Right lobe of liver (tissue), 6 donors: ENCODE data around the gene FREY1. TPM values are rescaled to one million over a fixed set of nuclear protein-coding genes. Genes with fewer than 3 reads are reported as not detected.
A peak's percentile ranks its signal among the peaks of the same experiment; 100 is the strongest.

Experiments
- ATAC-seq, 4 donors: fragments of 200-7000 bp; cut with Tn5 transposase; one replicate each; pipeline ENCODE4 v1.9.1; 2020; ENCODE audit warnings: mild to moderate bottlenecking in 4 of 4, moderate library complexity in 4 of 4
- DNase-seq, 3 donors: peaks; one replicate each; pipeline ENCODE4 v3.0.0-alpha.2; 2020
- H3K27ac ChIP-seq, 3 donors: fragments of 200-600 bp; one replicate each; pipeline ENCODE4 v1.8.0; 2022
- H3K27me3 ChIP-seq, 2 donors: fragments of 200-600 bp; one replicate each; pipeline ENCODE4 v1.8.0; 2022
- H3K36me3 ChIP-seq, 4 donors: fragments of 200-600 bp; sonication (generic) in 1 of 4; one replicate each; pipeline versions ENCODE4 v1.5.1 to v1.8.0; 2017 to 2022; ENCODE audit warnings: control low read depth in 1 of 4
- H3K4me1 ChIP-seq, 4 donors: fragments of 200-600 bp; sonication (generic) in 1 of 4; one replicate each; pipeline versions ENCODE4 v1.5.1 to v1.8.0; 2017 to 2022; ENCODE audit warnings: control low read depth in 1 of 4
- H3K4me3 ChIP-seq, 3 donors: fragments of 200-600 bp; one replicate each; pipeline ENCODE4 v1.8.0; 2022
- H3K9me3 ChIP-seq, 4 donors: fragments of 200-600 bp; sonication (generic) in 1 of 4; one replicate each; pipeline versions ENCODE4 v1.5.1 to v1.8.0; 2017 to 2022; ENCODE audit warnings: control low read depth in 1 of 4
- POLR2A ChIP-seq: fragments of 450-650 bp; IDR thresholded peaks from one replicate; pipeline ENCODE4 v1.6.1; 2017; ENCODE audit warnings: antibody characterized with exemption, mild to moderate bottlenecking
- WGBS: methylation state at CpG from one replicate; pipeline ENCODE4 v1.1.6; 2018; ENCODE audit warnings: low coverage, low lambda C conversion rate; ENCODE audit not compliant: insufficient coverage; ENCODE audit errors: missing lambda C conversion rate; 5-methylcytosine and 5-hydroxymethylcytosine counted together
- intact Hi-C, 2 donors: fragments of 100-400 bp; cut with DNase I; formaldehyde crosslinking; loops; one replicate each; pipeline versions ENCODE4 v1.11.2 to v1.14.1; 2022
- total RNA-seq, 6 experiments: library from RNA; depleted of rRNA in 2 of 6; stranded (reverse); fragments of >200 nt in 2 of 6; fragmentation: NEBNext Ultra II Directional in 3 of 6; extraction: Animal tissue kit (Norgen Biotek cat#: 25700) in 3 of 6; gene quantifications; one replicate each; pipeline versions ENCODE4 v1.1.0 to v1.2.4, GENCODE V29; 2016 to 2023
- TF ChIP-seq, protein P1 (sequence below), 4 donors: fragments of 200-600 bp in 3 of 4; fragments of 450-650 bp in 1 of 4; IDR thresholded peaks; one replicate each; pipeline versions ENCODE4 v1.5.1 to v1.8.0; 2016 to 2022; ENCODE audit warnings: antibody characterized with exemption in 4 of 4, mild to moderate bottlenecking in 2 of 4
- donor health status: DM: no; HTN: yes; CAD: no.
- donor health status: DM: no; HTN: no; CAD: no.
- donor health status: DM: no; HTN: no; CAD: no.
- donor health status: DM: no; HTN: yes; CAD: no.
- donor health status: DM: no; HTN: yes; CAD: no.

FREY1 gene
- total RNA-seq, 6 experiments from 2014 or later, result 0.40 to 0.90 (median 0.42) TPM; not detected in 3

DNA sequence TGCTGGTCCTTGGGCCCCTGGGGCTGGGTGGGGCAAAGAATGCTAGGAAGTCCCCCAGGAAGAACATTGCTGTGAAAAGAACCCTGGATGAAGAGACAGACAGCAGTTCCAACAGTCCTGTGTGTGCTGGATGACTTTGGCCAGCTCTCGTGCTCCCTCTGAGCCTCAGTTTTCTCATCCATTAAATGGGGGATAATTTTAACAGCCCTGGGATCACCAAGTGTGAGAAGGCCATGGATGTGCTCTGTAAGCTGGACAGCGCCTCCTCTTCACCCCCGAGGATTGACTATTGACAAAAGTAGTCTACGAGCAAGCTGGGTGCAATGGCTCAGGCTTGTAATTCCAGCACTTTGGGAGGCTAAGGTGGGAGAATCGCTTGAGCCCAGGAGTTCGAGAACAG, 17.9 kb upstream of the FREY1 start:
- no peak overlapping the region for H3K27ac ChIP-seq
- H3K4me1 ChIP-seq, result peaks cover 0 to 11% (median 0%) of the 10 kb centered on the region in 4 donors
- no peak for DNase-seq
- no peaks in the 10 kb centered on the region for H3K27me3 ChIP-seq
- H3K4me3 ChIP-seq, result no peak overlapping the region
- H3K9me3 ChIP-seq, result no peaks in the 10 kb centered on the region
- intact Hi-C loops, result no loop called here
- WGBS, result 87% methylated on average over 3 of the region's 6 CpGs
- TF ChIP-seq, protein P1, sequence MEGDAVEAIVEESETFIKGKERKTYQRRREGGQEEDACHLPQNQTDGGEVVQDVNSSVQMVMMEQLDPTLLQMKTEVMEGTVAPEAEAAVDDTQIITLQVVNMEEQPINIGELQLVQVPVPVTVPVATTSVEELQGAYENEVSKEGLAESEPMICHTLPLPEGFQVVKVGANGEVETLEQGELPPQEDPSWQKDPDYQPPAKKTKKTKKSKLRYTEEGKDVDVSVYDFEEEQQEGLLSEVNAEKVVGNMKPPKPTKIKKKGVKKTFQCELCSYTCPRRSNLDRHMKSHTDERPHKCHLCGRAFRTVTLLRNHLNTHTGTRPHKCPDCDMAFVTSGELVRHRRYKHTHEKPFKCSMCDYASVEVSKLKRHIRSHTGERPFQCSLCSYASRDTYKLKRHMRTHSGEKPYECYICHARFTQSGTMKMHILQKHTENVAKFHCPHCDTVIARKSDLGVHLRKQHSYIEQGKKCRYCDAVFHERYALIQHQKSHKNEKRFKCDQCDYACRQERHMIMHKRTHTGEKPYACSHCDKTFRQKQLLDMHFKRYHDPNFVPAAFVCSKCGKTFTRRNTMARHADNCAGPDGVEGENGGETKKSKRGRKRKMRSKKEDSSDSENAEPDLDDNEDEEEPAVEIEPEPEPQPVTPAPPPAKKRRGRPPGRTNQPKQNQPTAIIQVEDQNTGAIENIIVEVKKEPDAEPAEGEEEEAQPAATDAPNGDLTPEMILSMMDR (IDR thresholded peaks at IDR 0.05), result no peak
- no peak for TF ChIP-seq POLR2A
- ATAC-seq, result no peak
- H3K36me3 ChIP-seq, result no peaks in the 10 kb centered on the region

DNA sequence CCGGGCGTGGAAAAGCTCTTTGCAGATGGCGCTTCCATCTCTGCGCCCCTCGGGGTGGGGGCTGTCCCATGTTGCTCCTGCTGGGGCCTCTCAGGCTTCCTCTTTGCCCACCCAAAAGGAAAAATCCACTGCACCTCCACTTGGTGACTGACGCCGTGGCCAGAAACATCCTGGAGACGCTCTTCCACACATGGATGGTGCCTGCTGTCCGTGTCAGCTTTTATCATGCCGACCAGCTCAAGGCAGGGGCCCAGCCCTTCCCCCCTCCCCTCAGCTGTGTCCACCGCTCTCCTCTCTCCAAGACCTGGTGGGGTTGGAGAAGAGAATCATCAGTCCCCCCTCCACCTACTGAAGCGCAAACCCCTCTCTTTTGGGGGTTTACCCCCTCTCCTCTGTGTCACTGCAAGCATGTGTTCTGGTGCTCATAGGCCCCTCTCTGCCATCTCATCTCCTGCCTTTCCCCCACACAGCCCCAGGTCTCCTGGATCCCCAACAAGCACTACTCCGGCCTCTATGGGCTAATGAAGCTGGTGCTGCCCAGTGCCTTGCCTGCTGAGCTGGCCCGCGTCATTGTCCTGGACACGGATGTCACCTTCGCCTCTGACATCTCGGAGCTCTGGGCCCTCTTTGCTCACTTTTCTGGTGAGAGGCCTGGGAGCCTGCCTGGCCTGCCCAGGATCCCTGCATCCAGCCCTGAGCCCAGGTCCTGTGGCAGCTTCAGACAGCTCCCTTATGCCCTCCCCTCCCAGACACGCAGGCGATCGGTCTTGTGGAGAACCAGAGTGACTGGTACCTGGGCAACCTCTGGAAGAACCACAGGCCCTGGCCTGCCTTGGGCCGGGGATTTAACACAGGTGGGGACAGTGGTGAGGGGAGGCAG, 17.2 kb upstream of the FREY1 start:
- 90% methylated on average over 2 of the region's 22 CpGs for WGBS
- H3K27ac ChIP-seq, result no peak overlapping the region
- no peaks in the 10 kb centered on the region for H3K9me3 ChIP-seq
- no peak overlapping the region for H3K4me3 ChIP-seq
- H3K36me3 ChIP-seq, result no peaks in the 10 kb centered on the region
- TF ChIP-seq, protein P1 (IDR thresholded peaks at IDR 0.05), result no peak
- no peak for TF ChIP-seq POLR2A
- ATAC-seq (no peak), DNase-seq (peak in 1 of 3 donors; percentile 46)
- peaks cover 0 to 11% (median 0%) of the 10 kb centered on the region in 4 donors for H3K4me1 ChIP-seq
- no peaks in the 10 kb centered on the region for H3K27me3 ChIP-seq
- intact Hi-C loops, result no loop called here

DNA sequence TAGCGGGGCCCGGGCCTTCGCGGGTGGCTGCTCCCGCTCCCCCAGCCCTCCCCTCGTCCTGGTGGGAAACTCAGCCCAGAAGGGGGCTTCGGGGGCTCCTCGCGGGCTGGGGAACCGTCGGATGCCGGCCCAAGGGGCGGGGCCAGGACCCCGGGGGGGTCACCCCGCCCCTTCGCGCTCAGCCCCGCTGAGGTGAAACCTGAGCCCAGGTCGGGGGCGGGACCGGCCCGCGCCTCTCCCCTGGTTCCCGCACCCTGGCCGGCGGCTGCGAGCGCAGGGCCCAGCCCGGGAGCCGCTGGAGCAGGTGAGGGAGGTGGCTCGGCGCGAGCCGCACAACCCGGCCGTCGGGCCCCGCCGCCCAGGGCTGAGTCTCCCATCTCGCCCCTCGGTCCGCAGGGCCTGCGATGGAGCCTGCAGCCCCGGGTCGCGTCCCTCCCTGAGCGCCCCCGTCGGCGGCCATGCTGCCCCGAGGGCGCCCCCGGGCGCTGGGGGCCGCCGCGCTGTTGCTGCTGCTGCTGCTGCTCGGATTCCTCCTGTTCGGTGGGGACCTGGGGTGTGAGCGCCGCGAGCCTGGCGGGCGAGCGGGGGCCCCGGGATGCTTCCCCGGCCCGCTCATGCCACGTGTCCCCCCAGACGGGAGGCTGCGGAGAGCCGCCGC, 15.5 kb upstream of the FREY1 start, which contains the start of gene LARGE2:
Gene LARGE2, plus strand, starts transcription at position 232 of the 658 bp plus-strand sequence. Its CDS starts 227 bp downstream, at position 459.
- peak; percentile 15 to 64 (median 27) for ATAC-seq
- 0% methylated on average over 3 of the region's 73 CpGs for WGBS
- H3K4me3 ChIP-seq, result peak within 1 kb of the TSS; percentile 32 to 54 (median 53)

DNA sequence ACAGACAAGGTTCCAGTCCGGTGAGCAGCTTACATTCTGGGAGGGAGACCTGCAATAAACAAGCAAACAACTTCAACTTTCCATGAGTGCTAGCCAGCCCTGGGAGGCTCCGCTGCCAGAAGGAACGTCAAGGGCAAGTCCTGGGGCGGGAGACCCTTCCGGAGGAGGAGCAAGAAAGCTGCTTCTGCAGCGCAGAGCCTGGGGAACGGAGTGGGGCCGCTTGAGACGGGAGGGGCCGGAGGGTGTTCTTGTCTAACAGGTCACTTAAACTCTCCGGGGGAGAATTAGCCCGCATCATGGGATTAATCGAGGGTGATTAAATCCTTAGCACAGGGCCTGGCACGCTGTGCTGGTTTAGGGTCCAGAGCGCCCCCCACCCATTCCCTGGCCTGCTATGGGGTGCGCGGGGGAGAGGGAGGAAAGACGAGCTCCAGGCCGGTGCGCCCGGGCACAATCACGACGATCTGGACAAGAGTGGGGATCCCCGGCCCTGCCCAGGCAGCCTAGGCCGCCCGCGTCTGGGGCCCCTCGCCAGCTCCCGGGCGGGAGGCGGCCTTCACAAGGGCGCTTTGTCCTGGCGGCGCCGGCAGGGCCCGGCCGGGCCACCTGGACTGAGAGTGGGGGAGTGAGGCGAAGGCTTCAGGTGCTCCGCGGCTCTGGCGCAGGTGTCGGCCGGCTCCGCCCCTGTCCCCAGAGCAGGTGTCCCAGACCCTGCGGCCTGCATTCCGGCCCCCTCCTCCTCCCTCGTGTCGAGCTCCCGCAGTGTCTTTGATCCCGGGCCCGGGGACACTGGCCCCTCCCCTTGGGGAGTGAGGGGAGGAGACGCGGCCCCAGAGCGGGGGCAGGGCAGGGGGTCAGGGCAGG, 14.7 kb upstream of the FREY1 start:
- no peaks in the 10 kb centered on the region for H3K9me3 ChIP-seq
- H3K36me3 ChIP-seq, result no peaks in the 10 kb centered on the region
- intact Hi-C loops, result no loop called here
- H3K27me3 ChIP-seq, result no peaks in the 10 kb centered on the region
- H3K4me1 ChIP-seq, result peaks cover 0 to 15% (median 2%) of the 10 kb centered on the region in 4 donors
- no peak overlapping the region for H3K27ac ChIP-seq
- WGBS, result 7% methylated on average over 6 of the region's 54 CpGs
- H3K4me3 ChIP-seq, result peak overlapping the region; percentile 32 to 54 (median 53)
- peak; percentile 20 to 75 (median 66) for DNase-seq
- TF ChIP-seq, protein P1 (IDR thresholded peaks at IDR 0.05), result no peak
- TF ChIP-seq POLR2A, result no peak
- peak; percentile 2 to 55 (median 16) for ATAC-seq

More for the DNA sequence above, 15.5 kb upstream of the FREY1 start, which contains the start of gene LARGE2:
- no peaks in the 10 kb centered on the region for H3K27me3 ChIP-seq
- no peaks in the 10 kb centered on the region for H3K36me3 ChIP-seq
- peak in 1 of 3 donors; percentile 66 for DNase-seq
- TF ChIP-seq, protein P1 (IDR thresholded peaks at IDR 0.05), result no peak
- intact Hi-C loops, result no loop called here
- H3K27ac ChIP-seq, result no peak within 1 kb of the TSS
- H3K9me3 ChIP-seq, result no peaks in the 10 kb centered on the region
- H3K4me1 ChIP-seq, result peaks cover 0 to 11% (median 0%) of the 10 kb centered on the region in 4 donors
